Keratinocyte (primary cell): Measurements from ENCODE around the gene DNAH10.

Source experiments
- EZH2 ChIP-seq: IDR thresholded peaks from one replicate; pipeline ENCODE4 v1.6.1; 2012; ENCODE audit warnings: inconsistent platforms, mild to moderate bottlenecking, low read length, moderate library complexity
- TF ChIP-seq, protein P1 (sequence below), 3 experiments: IDR thresholded peaks in 1 of 3; conservative IDR thresholded peaks in 1 of 3; optimal IDR thresholded peaks in 1 of 3; 2 replicates in 2 of 3; 3 replicates in 1 of 3; pipeline versions ENCODE3 to v1.5.1; 2011; ENCODE audit warnings: low read length in 3 of 3, mild to moderate bottlenecking in 3 of 3, moderate library complexity in 2 of 3, control low read depth in 1 of 3, inconsistent platforms in 1 of 3; ENCODE audit not compliant: insufficient read depth in 2 of 3; ENCODE audit errors: extremely low read depth in 1 of 3

DNA sequence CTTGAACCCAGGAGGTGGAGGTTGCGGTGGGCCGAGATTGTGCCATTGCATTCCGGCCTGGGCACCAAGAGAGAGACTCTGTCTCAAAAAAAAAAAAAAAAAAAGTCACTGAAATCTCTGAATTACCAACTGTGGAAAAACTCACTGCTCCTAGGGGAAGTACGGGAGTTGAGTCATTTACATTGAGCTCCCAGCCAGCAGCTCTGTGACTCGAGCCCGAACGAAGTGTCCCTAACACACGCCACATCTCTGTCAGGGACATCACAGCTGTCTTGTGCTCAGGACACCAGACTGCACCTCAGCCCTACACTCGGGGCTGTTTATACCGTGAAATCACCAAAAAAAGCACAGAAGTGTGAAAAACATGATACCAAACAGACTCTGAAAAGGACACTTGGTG, 28.9 kb upstream of the DNAH10 start:
- TF ChIP-seq, protein P1, sequence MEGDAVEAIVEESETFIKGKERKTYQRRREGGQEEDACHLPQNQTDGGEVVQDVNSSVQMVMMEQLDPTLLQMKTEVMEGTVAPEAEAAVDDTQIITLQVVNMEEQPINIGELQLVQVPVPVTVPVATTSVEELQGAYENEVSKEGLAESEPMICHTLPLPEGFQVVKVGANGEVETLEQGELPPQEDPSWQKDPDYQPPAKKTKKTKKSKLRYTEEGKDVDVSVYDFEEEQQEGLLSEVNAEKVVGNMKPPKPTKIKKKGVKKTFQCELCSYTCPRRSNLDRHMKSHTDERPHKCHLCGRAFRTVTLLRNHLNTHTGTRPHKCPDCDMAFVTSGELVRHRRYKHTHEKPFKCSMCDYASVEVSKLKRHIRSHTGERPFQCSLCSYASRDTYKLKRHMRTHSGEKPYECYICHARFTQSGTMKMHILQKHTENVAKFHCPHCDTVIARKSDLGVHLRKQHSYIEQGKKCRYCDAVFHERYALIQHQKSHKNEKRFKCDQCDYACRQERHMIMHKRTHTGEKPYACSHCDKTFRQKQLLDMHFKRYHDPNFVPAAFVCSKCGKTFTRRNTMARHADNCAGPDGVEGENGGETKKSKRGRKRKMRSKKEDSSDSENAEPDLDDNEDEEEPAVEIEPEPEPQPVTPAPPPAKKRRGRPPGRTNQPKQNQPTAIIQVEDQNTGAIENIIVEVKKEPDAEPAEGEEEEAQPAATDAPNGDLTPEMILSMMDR (optimal IDR thresholded peaks at IDR 0.05 in 1 of 3, IDR thresholded peaks at IDR 0.05 in 1 of 3, conservative IDR thresholded peaks at IDR 0.05 in 1 of 3; ENCODE audit: extremely low read depth in 1 of 3, insufficient read depth in 2 of 3, low read length in 3 of 3), result no peak
- TF ChIP-seq EZH2, result no peak
